A549 treated with dexamethasone at 1 μM for 4 hours (cell line): ENCODE data around the gene NAV2. TPM values are rescaled to one million over a fixed set of nuclear protein-coding genes. Genes with fewer than 3 reads are reported as not detected.

ENCODE experiments used
- total RNA-seq: library from RNA; stranded (reverse); fragments of 200-300 nt; extraction: Qiagen RNA extraction; gene quantifications from 5 replicates; pipeline ENCODE4 v1.2.3, GENCODE V29; 2022

Gene NAV2
- total RNA-seq = 19.4 to 42.5 TPM (median 36.8 TPM) in 5 replicates

DNA sequence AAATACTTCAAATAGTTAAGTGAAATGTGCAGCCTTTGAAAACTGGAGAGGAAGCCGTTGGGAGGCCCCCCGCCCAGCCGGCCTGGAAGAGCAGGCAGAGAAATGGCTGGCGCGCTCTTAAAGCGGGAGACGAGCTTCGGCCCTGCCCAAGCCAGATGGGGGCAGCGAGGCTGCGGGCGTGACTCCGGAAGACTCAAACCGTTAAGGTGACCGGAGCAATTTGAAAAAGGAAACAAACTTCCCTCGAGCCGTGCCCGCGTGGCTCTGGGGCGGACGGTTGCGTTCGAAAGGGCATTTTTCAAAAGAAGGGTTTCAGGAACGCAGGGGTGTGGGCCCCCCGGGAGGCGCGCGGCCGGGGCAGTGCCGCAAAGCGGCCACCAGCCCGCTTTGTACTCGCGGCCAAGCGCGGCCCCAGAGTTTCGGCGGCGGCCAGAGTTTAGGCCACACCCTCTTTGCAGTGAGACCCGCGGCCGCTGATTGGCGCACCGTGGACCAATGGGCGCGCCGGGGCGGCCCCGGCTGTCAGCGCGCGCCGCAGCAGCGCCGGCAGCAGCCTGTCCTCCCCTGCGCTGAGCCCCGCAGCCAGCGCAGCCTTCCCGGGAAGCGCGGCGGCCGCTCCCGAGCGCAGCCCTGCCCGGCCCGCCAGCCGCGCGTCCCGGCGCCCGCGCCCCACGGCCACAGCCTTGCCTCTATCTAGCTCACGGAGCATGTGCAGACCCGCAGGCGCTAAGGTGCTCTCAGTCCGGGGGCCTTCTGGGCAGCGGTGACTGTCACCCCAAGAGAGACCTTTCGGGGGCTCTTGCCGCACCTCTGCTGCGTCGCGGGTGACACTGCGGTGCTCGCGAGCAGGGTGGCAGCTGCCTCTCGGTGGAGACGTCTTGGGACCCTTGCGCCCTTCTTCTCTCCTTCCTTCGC lies at the start of gene NAV2:
Gene NAV2 (plus strand): TSS at position 557 of the 915 bp plus-strand sequence. CDS start 859 bp downstream, outside the sequence.

GRCh38 chr11:20160425-20161229 lies 448.0 kb downstream of the NAV2 start, which contains the start of gene DBX1:
Gene DBX1 (minus strand): TSS chr11:20160475. CDS start chr11:20160324, 151 bp downstream.

